ENCODE measurements around the gene AKNAD1. TPM values are rescaled to one million over a fixed set of nuclear protein-coding genes. Genes with fewer than 3 reads are reported as not detected.

The AKNAD1 gene
- total and polyA plus RNA-seq, 11 donors, result 0.14 to 0.59 TPM; not detected in 9

DNA sequence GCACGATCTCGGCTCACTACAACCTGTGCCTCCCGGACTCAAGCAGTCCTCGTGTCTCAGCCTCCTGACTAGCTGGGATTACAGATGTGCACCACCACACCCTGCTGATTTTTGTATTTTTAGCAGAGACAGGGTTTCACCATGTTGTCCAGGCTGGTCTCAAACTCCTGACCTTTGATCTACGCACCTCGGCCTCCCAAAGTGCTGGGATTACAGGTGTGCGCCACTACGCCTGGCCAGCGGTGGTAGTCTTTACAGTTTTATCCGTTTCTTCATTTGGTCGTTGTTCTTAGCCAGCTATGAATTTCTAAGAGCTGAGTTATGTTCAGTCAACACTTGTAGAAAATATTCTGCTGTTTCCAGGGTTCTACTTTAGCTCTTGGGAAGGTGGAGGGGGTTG, 53.3 kb downstream of the AKNAD1 start:
- no peaks in the 10 kb centered on the region for H3K27me3 ChIP-seq
- TF ChIP-seq POLR2A (IDR thresholded peaks at IDR 0.05) (no peak), CTCF (IDR thresholded peaks at IDR 0.05) (no peak)
- H3K4me1 ChIP-seq, result peaks cover 0 to 5% (median 0%) of the 10 kb centered on the region in 12 donors
- no peak overlapping the region for H3K4me3 ChIP-seq
- 96 to 97% (median 97%) methylated on average over 11 of the region's 11 CpGs for WGBS, 4 donors
- DNase-seq (no peak), ATAC-seq (no peak)
- H3K36me3 ChIP-seq, result peaks cover 0 to 100% (median 97%) of the 10 kb centered on the region in 9 donors
- intact Hi-C loops (cut with DNase I), result loop anchor here in 1 of 10 donors (10.0 kb wide), 1 partner anchor 49 kb away; no protein-coding TSS in a partner anchor
- no peaks in the 10 kb centered on the region for H3K9me3 ChIP-seq
- no peak overlapping the region for H3K27ac ChIP-seq

DNA sequence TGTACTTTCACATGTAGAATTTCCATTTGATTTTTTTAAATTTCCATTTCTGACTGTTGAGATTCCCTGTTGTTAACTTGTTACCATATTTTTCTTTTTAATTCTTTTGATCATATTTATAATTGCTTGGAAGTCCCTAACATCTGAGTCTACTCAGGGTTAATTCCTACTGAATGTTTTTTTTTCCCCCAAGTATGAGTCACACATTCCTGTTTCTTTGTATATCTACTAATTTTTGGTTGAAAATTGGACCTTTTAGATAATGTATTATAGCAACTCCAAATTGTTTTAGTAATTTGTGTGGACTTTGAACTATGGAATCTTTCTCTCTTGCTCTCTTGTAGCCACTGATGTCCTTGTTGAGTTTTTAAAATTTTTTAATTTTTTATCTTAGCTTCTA, 55.8 kb downstream of the AKNAD1 start:
- H3K36me3 ChIP-seq, result peaks cover 0 to 100% (median 97%) of the 10 kb centered on the region in 9 donors
- peaks cover 0 to 5% (median 0%) of the 10 kb centered on the region in 12 donors for H3K4me1 ChIP-seq
- no peaks in the 10 kb centered on the region for H3K27me3 ChIP-seq
- TF ChIP-seq POLR2A (IDR thresholded peaks at IDR 0.05) (no peak), CTCF (IDR thresholded peaks at IDR 0.05) (no peak)
- no peak for ATAC-seq
- H3K4me3 ChIP-seq, result no peak overlapping the region
- intact Hi-C loops (cut with DNase I), result loop anchor here in 1 of 10 donors (10.0 kb wide), 1 partner anchor 46 kb away; no protein-coding TSS in a partner anchor
- H3K9me3 ChIP-seq, result no peaks in the 10 kb centered on the region
- no peak overlapping the region for H3K27ac ChIP-seq
- DNase-seq, result no peak

GRCh38 chr1:108799001-108799400, 57.9 kb downstream of the AKNAD1 start:
- no peaks in the 10 kb centered on the region for H3K27me3 ChIP-seq
- TF ChIP-seq CTCF (IDR thresholded peaks at IDR 0.05) (no peak), POLR2A (IDR thresholded peaks at IDR 0.05) (no peak)
- intact Hi-C loops (cut with DNase I), result no loop called here
- H3K4me3 ChIP-seq, result no peak overlapping the region
- ATAC-seq, result no peak
- H3K4me1 ChIP-seq, result peaks cover 0 to 5% (median 0%) of the 10 kb centered on the region in 12 donors
- no peaks in the 10 kb centered on the region for H3K9me3 ChIP-seq
- no peak overlapping the region for H3K27ac ChIP-seq
- DNase-seq, result no peak
- 86 to 87% (median 87%) methylated on average over 1 of the region's 1 CpG for WGBS, 4 donors
- peaks cover 0 to 100% (median 96%) of the 10 kb centered on the region in 9 donors for H3K36me3 ChIP-seq

DNA sequence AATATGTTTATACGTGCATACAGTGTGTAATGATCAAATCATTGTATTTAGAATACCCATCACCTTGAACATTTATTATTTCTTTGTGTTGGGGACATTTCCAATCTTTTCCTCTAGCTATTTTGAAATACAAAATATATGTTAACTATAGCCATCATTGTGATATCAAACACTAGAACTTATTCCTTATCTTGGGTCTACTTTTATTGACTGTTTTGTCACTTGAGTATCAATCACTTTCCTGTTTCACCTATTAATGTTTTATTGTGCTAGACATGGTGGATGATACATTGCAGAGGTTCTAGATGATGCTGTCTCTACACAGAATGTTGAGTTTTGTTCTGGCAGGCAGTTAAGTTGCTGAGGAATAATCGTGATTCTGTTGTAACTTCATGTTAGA, 64.5 kb downstream of the AKNAD1 start:
- WGBS, 4 donors, result 95 to 99% (median 97%) methylated on average over 2 of the region's 2 CpGs
- no peaks in the 10 kb centered on the region for H3K4me1 ChIP-seq
- H3K4me3 ChIP-seq, result no peak overlapping the region
- no peak overlapping the region for H3K27ac ChIP-seq
- H3K9me3 ChIP-seq, result peaks cover 0 to 24% (median 10%) of the 10 kb centered on the region in 12 donors
- TF ChIP-seq CTCF (IDR thresholded peaks at IDR 0.05) (no peak), POLR2A (IDR thresholded peaks at IDR 0.05) (no peak)
- intact Hi-C loops (cut with DNase I), result no loop called here
- ATAC-seq (no peak), DNase-seq (no peak)
- H3K27me3 ChIP-seq, result no peaks in the 10 kb centered on the region
- peaks cover 0 to 96% (median 71%) of the 10 kb centered on the region in 9 donors for H3K36me3 ChIP-seq
